Activated CD8-positive, alpha-beta memory T cell treated with anti-CD3 and anti-CD28 coated beads, Interleukin-2, amount 10 ng/mL, durations not matched to agents 7 days and 5 days (primary cell): Measurements from ENCODE around the gene ZHX3. TPM values are rescaled to one million over a fixed set of nuclear protein-coding genes. Genes with fewer than 3 reads are reported as not detected.
"Not testable (repeated sequence)": the region's sequence is repeated elsewhere in the genome, so short reads cannot be mapped to it uniquely, and the experiment has no call there.

Experiments used
- ATAC-seq: fragments of 150-1000 bp; cut with Tn5 transposase; one replicate; pipeline ENCODE4 v1.10.0; 2021; ENCODE audit warnings: moderate library complexity
- CTCF ChIA-PET: fragments of 350-600 bp; sonication (Branson Sonifier 250); formaldehyde crosslinking; loops from one replicate; lab custom pipeline; 2021; ENCODE audit warnings: antibody characterized with exemption; lab: Charles Lee
- DNase-seq: peaks from one replicate; pipeline ENCODE4 v3.0.0-alpha.2; 2020
- H3K27ac Mint-ChIP-seq: one replicate; pipeline ENCODE4 v1.8.0; 2021; ENCODE audit warnings: mild to moderate bottlenecking, mixed read lengths
- H3K27me3 Mint-ChIP-seq: one replicate; pipeline ENCODE4 v1.8.0; 2021; ENCODE audit warnings: mixed read lengths
- H3K36me3 Mint-ChIP-seq: one replicate; pipeline ENCODE4 v1.8.0; 2021; ENCODE audit warnings: mild to moderate bottlenecking, mixed read lengths
- H3K4me1 Mint-ChIP-seq: one replicate; pipeline ENCODE4 v1.8.0; 2021; ENCODE audit warnings: mixed read lengths
- H3K4me3 Mint-ChIP-seq: one replicate; pipeline ENCODE4 v1.8.0; 2021; ENCODE audit warnings: mild to moderate bottlenecking, moderate library complexity, mixed read lengths
- H3K9me3 Mint-ChIP-seq: one replicate; pipeline ENCODE4 v1.8.0; 2022; ENCODE audit warnings: low read depth, mixed read lengths
- total RNA-seq, 2 experiments: library from RNA; stranded (reverse); gene quantifications; one replicate each; pipeline ENCODE4 v1.2.3, GENCODE V29; 2021

The ZHX3 gene
- total RNA-seq, 2 experiments from 2014 or later, result 11.4 to 13.3 TPM

DNA sequence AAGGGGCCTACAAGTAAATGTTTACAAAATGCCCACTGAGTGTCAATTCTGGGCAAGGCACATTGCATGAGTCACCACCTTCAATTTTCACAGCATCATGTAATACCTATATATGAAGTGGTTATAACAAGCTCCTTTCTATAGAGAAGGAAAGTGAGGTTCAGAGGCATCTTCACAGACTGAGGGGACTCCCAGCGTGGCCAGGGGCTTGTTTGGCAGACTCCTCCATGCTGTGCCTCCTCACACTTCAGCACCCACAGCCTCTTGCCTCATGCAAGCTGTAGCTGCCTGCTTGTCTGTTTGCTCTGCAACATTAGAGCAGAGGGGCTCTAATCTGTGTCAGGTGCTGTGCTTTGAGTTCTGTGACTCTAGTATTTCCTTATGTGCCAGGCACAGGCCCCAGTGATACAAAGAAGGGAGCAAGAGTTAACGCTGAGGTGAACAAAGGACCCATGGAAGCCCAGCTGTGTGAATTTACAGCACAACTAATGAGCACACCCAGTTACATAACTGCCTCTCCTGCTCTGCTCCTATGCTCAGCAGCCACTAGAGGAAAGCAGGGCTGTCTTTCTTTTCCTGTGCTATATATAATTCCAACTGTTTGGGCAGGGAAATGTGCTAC is 72.3 kb downstream of the ZHX3 start:
- peaks cover 45% of the 10 kb centered on the region for H3K4me1 Mint-ChIP-seq
- ATAC-seq (no peak), DNase-seq (no peak)
- no peaks in the 10 kb centered on the region for H3K36me3 Mint-ChIP-seq
- H3K27ac Mint-ChIP-seq, result no peak overlapping the region
- H3K4me3 Mint-ChIP-seq, result no peak overlapping the region
- no peaks in the 10 kb centered on the region for H3K9me3 Mint-ChIP-seq
- CTCF ChIA-PET, result interaction anchor here (0.6 to 2.5 kb wide), 4 partner anchors 13 to 198 kb away, joined by 3 to 12 read pairs (median 5); no protein-coding TSS in a partner anchor
- H3K27me3 Mint-ChIP-seq, result no peaks in the 10 kb centered on the region

DNA sequence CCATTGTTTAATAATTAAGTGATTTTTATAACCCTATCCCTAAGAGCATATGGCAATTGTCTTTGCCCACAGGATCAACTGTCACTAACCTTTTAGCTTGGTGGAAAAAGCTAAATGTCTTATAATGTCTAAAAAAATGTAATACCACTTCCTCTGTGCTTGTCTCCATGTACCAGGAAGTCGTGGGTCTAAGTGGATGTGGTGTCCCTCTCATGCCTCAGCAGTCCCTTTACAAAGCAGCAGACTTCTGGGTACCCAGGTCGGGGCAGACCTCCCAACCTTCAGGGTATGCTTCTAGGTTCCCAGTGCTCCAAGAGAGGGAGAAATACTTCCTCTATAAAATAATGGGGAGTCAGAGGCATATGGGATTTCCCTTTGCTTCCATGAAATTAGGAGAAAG is 74.7 kb downstream of the ZHX3 start:
- no peaks in the 10 kb centered on the region for H3K9me3 Mint-ChIP-seq
- no peaks in the 10 kb centered on the region for H3K36me3 Mint-ChIP-seq
- peak overlapping the region; percentile 53 for H3K27ac Mint-ChIP-seq
- H3K4me1 Mint-ChIP-seq, result peaks cover 40% of the 10 kb centered on the region
- no peaks in the 10 kb centered on the region for H3K27me3 Mint-ChIP-seq
- CTCF ChIA-PET, result interaction anchor here (1.4 to 3.3 kb wide), 5 partner anchors 10 to 107 kb away, joined by 4 to 26 read pairs (median 7); partner anchors contain the start of gene PLCG1
- peak; percentile 85 for ATAC-seq
- peak; percentile 66 for DNase-seq
- H3K4me3 Mint-ChIP-seq, result no peak overlapping the region

DNA sequence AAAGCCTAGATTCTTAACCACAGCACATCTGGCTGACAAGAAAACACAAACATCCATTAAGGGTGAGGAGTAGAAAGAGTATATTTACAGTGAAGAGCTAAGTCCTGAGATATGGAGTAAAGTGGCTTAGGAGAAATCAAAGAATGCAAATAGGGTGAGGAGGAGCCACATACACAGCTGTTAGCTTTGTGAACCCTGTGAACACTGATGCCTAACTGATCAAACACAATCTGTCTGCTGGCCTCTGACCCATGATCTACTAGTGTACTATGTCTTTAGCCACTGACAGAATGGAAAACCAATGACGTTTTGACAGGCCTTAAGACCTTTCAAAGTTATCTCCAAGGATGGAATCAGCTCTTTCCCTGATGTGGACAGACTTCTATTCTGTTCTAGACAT is 75.2 kb downstream of the ZHX3 start:
- Mint-ChIP-seq H3K9me3 (no peaks in the 10 kb centered on the region), H3K4me1 (peaks cover 35% of the 10 kb centered on the region), H3K36me3 (no peaks in the 10 kb centered on the region), H3K4me3 (no peak overlapping the region), H3K27me3 (no peaks in the 10 kb centered on the region), H3K27ac (peak overlapping the region; percentile 53)
- CTCF ChIA-PET, result interaction anchor here (1.4 to 3.3 kb wide), 5 partner anchors 10 to 107 kb away, joined by 4 to 26 read pairs (median 7); partner anchors contain the start of gene PLCG1
- DNase-seq (no peak), ATAC-seq (no peak)

DNA sequence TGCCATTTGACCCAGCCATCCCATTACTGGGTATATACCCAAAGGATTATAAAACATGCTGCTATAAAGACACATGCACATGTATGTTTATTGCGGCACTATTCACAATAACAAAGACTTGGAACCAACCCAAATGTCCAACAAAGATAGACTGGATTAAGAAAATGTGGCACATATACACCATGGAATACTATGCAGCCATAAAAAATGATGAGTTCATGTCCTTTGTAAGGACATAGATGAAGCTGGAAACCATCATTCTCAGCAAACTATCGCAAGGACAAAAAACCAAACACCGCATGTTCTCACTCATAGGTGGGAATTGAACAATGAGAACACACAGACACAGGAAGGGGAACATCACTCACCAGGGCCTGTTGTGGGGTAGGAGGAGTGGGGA is 80.3 kb downstream of the ZHX3 start:
- DNase-seq, H3K4me3 Mint-ChIP-seq, H3K27ac Mint-ChIP-seq, ATAC-seq, H3K9me3 Mint-ChIP-seq, H3K36me3 Mint-ChIP-seq, H3K27me3 Mint-ChIP-seq: not testable (repeated sequence)
- CTCF ChIA-PET, result interaction anchor here (1.2 kb wide), 1 partner anchor 102 kb away, joined by 5 read pairs; no protein-coding TSS in a partner anchor
- peaks cover 15% of the 10 kb centered on the region for H3K4me1 Mint-ChIP-seq

DNA sequence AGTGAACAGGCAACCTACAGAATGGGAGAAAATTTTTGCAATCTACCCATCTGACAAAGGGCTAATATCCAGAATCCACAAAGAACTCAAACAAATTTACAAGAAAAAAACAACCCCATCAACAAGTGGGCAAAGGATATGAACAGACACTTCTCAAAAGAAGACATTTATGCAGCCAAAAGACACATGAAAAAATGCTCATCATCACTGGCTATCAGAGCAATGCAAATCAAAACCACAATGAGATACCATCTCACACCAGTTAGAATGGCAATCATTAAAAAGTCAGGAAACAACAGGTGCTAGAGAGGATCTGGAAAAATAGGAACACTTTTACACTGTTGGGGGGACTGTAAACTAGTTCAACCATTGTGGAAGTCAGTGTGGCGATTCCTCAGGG is 80.7 kb downstream of the ZHX3 start:
- H3K4me1 Mint-ChIP-seq, result peaks cover 16% of the 10 kb centered on the region
- CTCF ChIA-PET, H3K36me3 Mint-ChIP-seq, H3K9me3 Mint-ChIP-seq, DNase-seq, ATAC-seq, H3K27ac Mint-ChIP-seq, H3K4me3 Mint-ChIP-seq, H3K27me3 Mint-ChIP-seq: not testable (repeated sequence)

DNA sequence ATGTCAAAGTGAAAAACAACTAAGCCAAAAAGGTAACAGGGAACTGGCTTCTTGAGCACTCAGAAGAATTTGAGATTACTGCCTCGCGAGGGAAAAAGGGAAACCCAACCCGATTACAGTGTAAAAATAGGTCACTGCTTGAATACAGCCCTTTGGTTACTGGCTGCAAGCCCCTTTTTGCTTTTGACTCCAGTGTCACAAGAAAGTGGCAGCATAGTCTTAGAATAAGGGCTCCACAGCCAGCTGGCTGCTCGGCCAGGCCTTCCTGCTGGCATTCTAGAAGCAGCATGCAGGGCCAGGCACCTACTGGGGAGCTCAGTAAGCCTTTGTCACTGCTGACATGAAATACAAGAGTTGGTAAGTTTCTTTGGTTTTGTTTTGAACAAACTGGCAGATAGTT is 83.0 kb downstream of the ZHX3 start:
- Mint-ChIP-seq H3K36me3 (no peaks in the 10 kb centered on the region), H3K27ac (no peak overlapping the region), H3K4me3 (no peak overlapping the region), H3K4me1 (peaks cover 19% of the 10 kb centered on the region), H3K27me3 (no peaks in the 10 kb centered on the region), H3K9me3 (no peaks in the 10 kb centered on the region)
- CTCF ChIA-PET, result interaction anchor here (0.9 to 5.1 kb wide), 4 partner anchors 62 to 139 kb away, joined by 3 to 101 read pairs (median 14); partner anchors contain the start of gene LPIN3
- DNase-seq (no peak), ATAC-seq (no peak)

DNA sequence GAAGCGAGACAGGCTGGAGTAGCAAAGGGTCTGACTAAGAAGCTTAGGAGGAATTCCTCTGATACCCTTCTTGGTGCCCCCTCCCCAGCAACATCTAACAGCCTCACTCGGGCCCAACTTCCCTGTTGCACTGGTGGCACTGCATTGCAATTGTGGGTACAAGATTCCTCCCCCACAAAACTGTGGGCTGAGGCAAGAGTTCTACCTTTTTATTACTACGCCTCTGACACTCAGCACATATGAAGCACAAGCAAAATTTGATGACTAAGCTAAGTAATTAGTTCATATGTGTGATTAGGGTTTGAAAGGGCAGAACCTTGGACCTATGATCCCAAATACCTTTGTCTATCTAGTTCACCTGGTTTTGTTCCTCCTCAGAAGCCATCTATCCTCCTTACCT is 83.5 kb downstream of the ZHX3 start:
- no peak overlapping the region for H3K4me3 Mint-ChIP-seq
- DNase-seq (no peak), ATAC-seq (no peak)
- H3K4me1 Mint-ChIP-seq, result peaks cover 22% of the 10 kb centered on the region
- no peaks in the 10 kb centered on the region for H3K9me3 Mint-ChIP-seq
- H3K36me3 Mint-ChIP-seq, result no peaks in the 10 kb centered on the region
- H3K27ac Mint-ChIP-seq, result no peak overlapping the region
- CTCF ChIA-PET, result interaction anchor here (1.3 to 5.1 kb wide), 7 partner anchors 8 to 266 kb away, joined by 3 to 101 read pairs (median 10); partner anchors contain the start of gene LPIN3
- H3K27me3 Mint-ChIP-seq, result no peaks in the 10 kb centered on the region

DNA sequence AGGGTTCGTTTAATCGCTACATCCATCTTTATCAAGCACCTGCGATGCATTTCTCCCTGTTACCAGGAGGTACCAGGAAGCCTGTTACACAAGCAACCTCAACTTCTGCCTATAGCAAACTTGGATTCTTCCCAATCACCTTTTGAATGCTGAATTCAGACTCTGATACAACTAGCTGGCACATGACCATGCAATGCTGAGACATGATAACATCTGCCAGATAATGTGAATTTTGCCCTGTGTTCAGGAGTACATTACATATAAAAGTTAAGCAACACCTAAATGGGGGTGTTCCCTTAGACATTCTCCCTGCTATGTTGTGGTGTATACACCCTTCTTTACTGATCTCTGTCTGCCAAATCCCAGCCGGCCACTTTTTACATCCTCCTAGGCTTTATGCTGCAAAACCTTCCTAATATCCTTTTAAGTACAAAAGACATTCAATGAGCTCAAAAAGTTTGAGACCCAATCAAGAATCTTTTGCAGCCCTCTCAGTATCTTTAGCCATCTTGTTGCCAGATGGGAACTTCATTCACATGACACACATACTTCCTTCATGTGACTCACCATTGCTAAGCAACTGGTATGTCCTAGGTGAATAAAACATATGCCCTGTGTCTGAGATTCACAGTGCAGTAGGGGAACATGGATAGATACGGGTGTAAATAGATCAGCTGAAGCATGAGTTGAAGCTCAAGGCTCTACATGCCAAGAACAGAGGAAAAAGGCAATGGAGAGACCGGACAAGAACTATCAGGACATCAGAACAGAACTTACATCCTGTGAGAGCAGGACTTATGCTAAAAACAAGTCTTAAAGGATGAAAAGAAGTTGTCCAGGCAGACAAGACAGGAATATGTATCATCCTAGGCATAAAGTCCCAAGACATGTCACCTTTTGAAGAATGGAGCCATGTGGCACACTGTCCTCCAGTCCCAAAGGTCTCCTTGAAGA is 84.3 kb downstream of the ZHX3 start:
- Mint-ChIP-seq H3K27ac (no peak overlapping the region), H3K9me3 (no peaks in the 10 kb centered on the region), H3K4me3 (no peak overlapping the region), H3K4me1 (peaks cover 27% of the 10 kb centered on the region), H3K27me3 (no peaks in the 10 kb centered on the region), H3K36me3 (no peaks in the 10 kb centered on the region)
- CTCF ChIA-PET, result interaction anchor here (0.6 to 5.1 kb wide), 21 partner anchors 9 to 431 kb away, joined by 3 to 101 read pairs (median 7); partner anchors contain the start of genes LPIN3 and PLCG1
- ATAC-seq, result no peak
- no peak for DNase-seq

DNA sequence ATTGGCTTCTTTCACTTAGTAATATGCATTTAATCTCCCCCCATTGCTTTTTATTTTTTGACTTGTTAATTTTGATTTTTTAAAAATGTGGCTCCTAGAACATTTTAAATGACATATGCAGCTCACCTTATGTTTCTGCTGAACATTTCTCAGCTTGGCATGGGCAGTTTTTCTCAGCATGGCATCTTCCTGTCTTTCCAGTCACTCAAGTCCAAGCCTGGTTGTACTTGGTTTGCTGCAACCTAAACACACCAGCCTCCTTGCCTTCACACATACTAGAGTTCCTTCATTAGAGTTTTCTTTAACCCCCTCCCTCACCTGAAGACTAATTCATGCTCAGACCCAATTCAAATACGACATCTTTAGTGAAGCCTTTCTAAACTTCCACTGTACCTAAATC is 86.4 kb downstream of the ZHX3 start:
- CTCF ChIA-PET, result interaction anchor here (0.9 to 5.1 kb wide), 13 partner anchors 11 to 109 kb away, joined by 3 to 101 read pairs (median 12); partner anchors contain the start of genes LPIN3 and PLCG1
- no peaks in the 10 kb centered on the region for H3K36me3 Mint-ChIP-seq
- H3K4me1 Mint-ChIP-seq, result peaks cover 27% of the 10 kb centered on the region
- H3K27me3 Mint-ChIP-seq, result no peaks in the 10 kb centered on the region
- DNase-seq (no peak), ATAC-seq (no peak)
- H3K4me3 Mint-ChIP-seq, result no peak overlapping the region
- H3K27ac Mint-ChIP-seq, result no peak overlapping the region
- H3K9me3 Mint-ChIP-seq, result no peaks in the 10 kb centered on the region

DNA sequence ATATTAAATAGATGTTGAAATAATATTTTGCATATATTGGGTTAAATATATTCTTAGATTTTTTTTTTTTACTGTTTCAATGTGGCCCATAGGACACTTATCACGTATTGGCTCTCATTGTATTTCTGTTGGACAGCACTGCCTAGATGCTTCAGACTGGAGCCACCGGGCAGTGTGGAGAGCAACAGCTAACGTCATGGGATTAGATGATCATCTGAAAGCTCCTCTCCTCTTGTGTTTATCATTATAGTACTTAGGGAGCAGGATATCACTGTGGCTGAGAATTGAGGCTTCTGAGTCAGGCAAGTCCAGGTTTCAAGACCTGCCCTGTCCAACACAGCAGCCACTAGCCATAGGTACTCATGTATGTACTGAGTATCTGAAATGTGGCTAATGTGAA is 87.4 kb downstream of the ZHX3 start:
- no peak overlapping the region for H3K4me3 Mint-ChIP-seq
- H3K4me1 Mint-ChIP-seq, result peaks cover 27% of the 10 kb centered on the region
- no peaks in the 10 kb centered on the region for H3K36me3 Mint-ChIP-seq
- CTCF ChIA-PET, result interaction anchor here (4.6 kb wide), 1 partner anchor 57 kb away, joined by 30 read pairs; no protein-coding TSS in a partner anchor
- DNase-seq (no peak), ATAC-seq (no peak)
- H3K9me3 Mint-ChIP-seq, result no peaks in the 10 kb centered on the region
- H3K27me3 Mint-ChIP-seq, result no peaks in the 10 kb centered on the region
- H3K27ac Mint-ChIP-seq, result no peak overlapping the region

DNA sequence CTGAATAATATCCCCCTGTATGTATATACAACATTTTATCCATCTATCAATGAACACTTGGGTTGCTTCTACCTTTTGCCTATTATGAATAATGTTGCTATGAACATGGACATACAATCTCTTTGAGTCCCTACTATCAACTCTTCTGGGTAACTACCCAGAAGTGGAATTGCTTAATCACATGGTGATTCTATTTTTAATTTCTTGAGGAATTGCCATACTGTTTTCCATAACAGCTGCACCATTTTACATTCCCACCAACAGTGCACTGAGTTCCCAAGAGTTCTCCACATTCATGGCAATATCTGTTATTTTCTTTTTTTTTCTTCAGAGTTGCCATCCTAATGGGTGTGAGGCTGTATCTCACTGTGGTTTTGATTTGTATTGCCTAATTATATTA is 88.3 kb downstream of the ZHX3 start:
- no peaks in the 10 kb centered on the region for H3K36me3 Mint-ChIP-seq
- peaks cover 27% of the 10 kb centered on the region for H3K4me1 Mint-ChIP-seq
- DNase-seq, result no peak
- H3K9me3 Mint-ChIP-seq, result no peaks in the 10 kb centered on the region
- CTCF ChIA-PET, result interaction anchor here (4.6 kb wide), 1 partner anchor 56 kb away, joined by 30 read pairs; no protein-coding TSS in a partner anchor
- H3K4me3 Mint-ChIP-seq, result no peak overlapping the region
- ATAC-seq, result no peak
- H3K27ac Mint-ChIP-seq, result no peak overlapping the region
- no peaks in the 10 kb centered on the region for H3K27me3 Mint-ChIP-seq

DNA sequence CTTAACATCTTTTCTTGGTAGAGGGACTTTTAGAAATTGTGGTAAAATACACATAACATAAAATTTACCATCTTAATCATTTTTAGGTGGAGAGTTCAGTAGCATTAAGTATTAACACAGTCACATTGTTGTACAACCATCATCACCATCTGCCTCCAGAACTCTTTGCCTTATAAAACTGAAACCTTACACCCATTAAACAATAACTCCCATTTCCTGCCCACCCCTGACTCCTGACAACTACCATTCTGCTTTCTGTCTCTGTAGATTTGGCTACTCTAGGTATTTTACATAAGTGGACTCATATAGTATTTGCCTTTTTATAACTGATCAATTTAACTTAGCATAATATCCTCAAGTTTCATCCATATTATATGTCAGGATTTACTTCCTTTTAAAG is 88.7 kb downstream of the ZHX3 start:
- no peak for ATAC-seq
- DNase-seq, result no peak
- Mint-ChIP-seq H3K4me3 (no peak overlapping the region), H3K36me3 (no peaks in the 10 kb centered on the region), H3K9me3 (no peaks in the 10 kb centered on the region), H3K4me1 (peaks cover 27% of the 10 kb centered on the region), H3K27me3 (no peaks in the 10 kb centered on the region), H3K27ac (no peak overlapping the region)
- CTCF ChIA-PET, result no interaction called here

DNA sequence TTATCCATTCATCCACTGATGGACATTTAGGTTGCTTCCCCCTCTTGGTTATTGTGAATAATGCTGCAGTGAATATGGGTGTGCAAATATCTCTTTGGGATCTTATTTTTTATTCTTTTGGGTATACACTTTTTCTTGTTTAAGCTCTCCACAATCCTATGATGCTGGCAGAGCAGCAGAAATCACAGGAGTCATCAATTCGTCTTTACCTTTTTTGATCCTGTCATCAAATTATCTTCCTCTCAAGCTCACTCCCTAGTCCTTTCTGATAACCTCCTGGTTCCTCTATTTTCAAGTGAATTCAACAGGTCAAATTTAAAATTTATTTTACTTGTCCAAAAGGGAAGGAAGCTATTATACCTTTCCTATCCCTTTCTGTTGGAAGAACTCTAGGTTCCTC is 91.1 kb downstream of the ZHX3 start:
- Mint-ChIP-seq H3K9me3 (no peaks in the 10 kb centered on the region), H3K27me3 (no peaks in the 10 kb centered on the region), H3K27ac (no peak overlapping the region), H3K36me3 (no peaks in the 10 kb centered on the region), H3K4me3 (no peak overlapping the region), H3K4me1 (peaks cover 10% of the 10 kb centered on the region)
- CTCF ChIA-PET, result interaction anchor here (1.3 to 1.9 kb wide), 2 partner anchors 91 to 263 kb away, joined by 4 to 5 read pairs; no protein-coding TSS in a partner anchor
- ATAC-seq (no peak), DNase-seq (no peak)
